COLO829 (cell line): Measurements from ENCODE around the gene DDX56.
A peak's percentile ranks its signal among the peaks of the same experiment; 100 is the strongest.
"Not testable (repeated sequence)": the region's sequence is repeated elsewhere in the genome, so short reads cannot be mapped to it uniquely, and the experiment has no call there.

Experiments
- DNase-seq: peaks from one replicate; pipeline ENCODE4 v3.0.0; 2012; ENCODE audit warnings: low spot score

The DDX56 gene

GRCh38 chr7:44573464-44574286 lies at the start of gene DDX56:
TSS of gene DDX56 (minus strand) at chr7:44573908. CDS start at chr7:44573895, 13 bp downstream.
- peak; percentile 96 for DNase-seq

GRCh38 chr7:44622342-44623151 lies 48.8 kb upstream of the DDX56 start:
- DNase-seq = no peak

GRCh38 chr7:44621750-44622103 lies 48.0 kb upstream of the DDX56 start:
- no peak for DNase-seq

GRCh38 chr7:44621034-44621749 lies 47.5 kb upstream of the DDX56 start:
- DNase-seq = no peak

- no peak for DNase-seq
These were observed 45.0 kb upstream of the DDX56 start for GRCh38 chr7:44618753-44619152.

GRCh38 chr7:44618045-44618444 lies 44.3 kb upstream of the DDX56 start:
- no peak for DNase-seq

- DNase-seq = no peak
These were observed 43.6 kb upstream of the DDX56 start for GRCh38 chr7:44617225-44617890.

- no peak for DNase-seq
These were observed 42.8 kb upstream of the DDX56 start for GRCh38 chr7:44616545-44616944.

- no peak for DNase-seq
These were observed 42.1 kb upstream of the DDX56 start for GRCh38 chr7:44615793-44616192.

GRCh38 chr7:44615149-44615611 lies 41.5 kb upstream of the DDX56 start:
- DNase-seq = no peak

GRCh38 chr7:44609829-44610228 lies 36.1 kb upstream of the DDX56 start:
- no peak for DNase-seq

GRCh38 chr7:44608916-44609648 lies 35.4 kb upstream of the DDX56 start:
- DNase-seq = peak; percentile 20

GRCh38 chr7:44607141-44608068 lies 33.7 kb upstream of the DDX56 start:
- DNase-seq = peak; percentile 11

GRCh38 chr7:44606341-44607140 lies 32.8 kb upstream of the DDX56 start, which contains the start of gene OGDH:
TSS of gene OGDH (plus strand) at chr7:44606627. CDS start at chr7:44624344, 17,717 bp downstream.
- peak; percentile 100 for DNase-seq

GRCh38 chr7:44604941-44605340 lies 31.2 kb upstream of the DDX56 start:
- DNase-seq = no peak

GRCh38 chr7:44603193-44603592 lies 29.5 kb upstream of the DDX56 start:
- no peak for DNase-seq

GRCh38 chr7:44602576-44602910 lies 28.8 kb upstream of the DDX56 start:
- DNase-seq = no peak

- DNase-seq = no peak
These were observed 25.5 kb upstream of the DDX56 start for GRCh38 chr7:44599222-44599621.

GRCh38 chr7:44597181-44597580 lies 23.5 kb upstream of the DDX56 start:
- not testable (repeated sequence) for DNase-seq
